H9 (cell line): ENCODE results near the gene ZSCAN5C. TPM values are rescaled to one million over a fixed set of nuclear protein-coding genes. Genes with fewer than 3 reads are reported as not detected.

Experiments
- DNase-seq: peaks from one replicate; pipeline ENCODE4 v3.0.0-alpha.2; 2017
- H2AFZ ChIP-seq: one replicate; pipeline ENCODE4 v1.6.1; 2013; ENCODE audit warnings: mild to moderate bottlenecking, low read length, control low read depth, moderate library complexity
- H2AK5ac ChIP-seq: 2 replicates; pipeline ENCODE4 v1.6.1; 2013; ENCODE audit warnings: low read length, control low read depth, mixed read lengths; ENCODE audit not compliant: insufficient read length
- H2BK120ac ChIP-seq: one replicate; pipeline ENCODE4 v1.6.1; 2013; ENCODE audit warnings: low read depth, mild to moderate bottlenecking, low read length, control low read depth, inconsistent platforms; ENCODE audit not compliant: poor library complexity, severe bottlenecking
- H2BK12ac ChIP-seq: 2 replicates; pipeline ENCODE4 v1.6.1; 2013; ENCODE audit warnings: low read length, control low read depth, mixed read lengths, low read depth; ENCODE audit not compliant: insufficient read length
- H2BK15ac ChIP-seq: 2 replicates; pipeline ENCODE4 v1.6.1; 2013; ENCODE audit warnings: low read depth, low read length, control low read depth
- H2BK20ac ChIP-seq: one replicate; pipeline ENCODE4 v1.6.1; 2013; ENCODE audit warnings: low read depth, mild to moderate bottlenecking, low read length, control low read depth, inconsistent platforms; ENCODE audit not compliant: poor library complexity, severe bottlenecking
- H2BK5ac ChIP-seq: 2 replicates; pipeline ENCODE4 v1.6.1; 2013; ENCODE audit warnings: low read length, control low read depth, mixed read lengths; ENCODE audit not compliant: insufficient read length
- H3K14ac ChIP-seq: 2 replicates; pipeline ENCODE4 v1.6.1; 2013; ENCODE audit warnings: low read length, control low read depth; ENCODE audit not compliant: insufficient read depth
- H3K18ac ChIP-seq: 2 replicates; pipeline ENCODE4 v1.6.1; 2013; ENCODE audit warnings: low read depth, mild to moderate bottlenecking, mixed read lengths, low read length, control low read depth; ENCODE audit not compliant: insufficient read length
- H3K23ac ChIP-seq: 2 replicates; pipeline ENCODE4 v1.6.1; 2013; ENCODE audit warnings: low read length, control low read depth, mixed read lengths, low read depth; ENCODE audit not compliant: insufficient read length
- H3K23me2 ChIP-seq: 2 replicates; pipeline ENCODE4 v1.6.1; 2013; ENCODE audit warnings: low read depth, mild to moderate bottlenecking, mixed read lengths, low read length, control low read depth; ENCODE audit not compliant: insufficient read length, poor library complexity, severe bottlenecking
- H3K27ac ChIP-seq: 2 replicates; pipeline ENCODE4 v1.5.1; 2013; ENCODE audit warnings: low read length, control low read depth, mixed read lengths, low read depth; ENCODE audit not compliant: insufficient read length
- H3K27me3 ChIP-seq: 2 replicates; pipeline ENCODE4 v1.6.1; 2013; ENCODE audit warnings: low read length, control low read depth, inconsistent platforms; ENCODE audit not compliant: insufficient read depth
- H3K4ac ChIP-seq: 2 replicates; pipeline ENCODE4 v1.6.1; 2013; ENCODE audit warnings: low read depth, mild to moderate bottlenecking, control low read depth, inconsistent platforms, low read length, moderate library complexity
- H3K4me1 ChIP-seq: 2 replicates; pipeline ENCODE4 v1.6.1; 2013; ENCODE audit warnings: low read length, control low read depth, inconsistent platforms; ENCODE audit not compliant: insufficient read depth
- H3K4me2 ChIP-seq: 2 replicates; pipeline ENCODE4 v1.6.1; 2013; ENCODE audit warnings: low read length, control low read depth, mixed read lengths; ENCODE audit not compliant: insufficient read length, insufficient read depth
- H3K56ac ChIP-seq: 2 replicates; pipeline ENCODE4 v1.6.1; 2013; ENCODE audit warnings: low read depth, mild to moderate bottlenecking, mixed read lengths, low read length, control low read depth; ENCODE audit not compliant: insufficient read length
- H3K79me1 ChIP-seq: 2 replicates; pipeline ENCODE4 v1.6.1; 2013; ENCODE audit warnings: low read depth, mild to moderate bottlenecking, moderate library complexity, low read length, control low read depth, inconsistent platforms; ENCODE audit not compliant: insufficient read depth, poor library complexity, severe bottlenecking
- H3K79me2 ChIP-seq: 2 replicates; pipeline ENCODE4 v1.6.1; 2013; ENCODE audit warnings: low read length, control low read depth, inconsistent platforms; ENCODE audit not compliant: insufficient read depth
- H3K9ac ChIP-seq: 2 replicates; pipeline ENCODE4 v1.6.1; 2013; ENCODE audit warnings: low read length, control low read depth, mixed read lengths; ENCODE audit not compliant: insufficient read length; ENCODE audit errors: extremely low read depth
- H3K9me3 ChIP-seq: one replicate; pipeline ENCODE4 v1.6.1; 2013; ENCODE audit warnings: low read depth, low read length, inconsistent platforms; ENCODE audit not compliant: control insufficient read depth
- H3T11ph ChIP-seq: one replicate; pipeline ENCODE4 v1.6.1; 2013; ENCODE audit warnings: mild to moderate bottlenecking, low read length, control low read depth, inconsistent platforms
- H4K20me1 ChIP-seq: one replicate; pipeline ENCODE4 v1.6.1; 2013; ENCODE audit not compliant: control insufficient read depth, insufficient read length, insufficient read depth
- H4K5ac ChIP-seq: 2 replicates; pipeline ENCODE4 v1.6.1; 2013; ENCODE audit warnings: low read depth, mild to moderate bottlenecking, mixed read lengths, low read length, control low read depth; ENCODE audit not compliant: insufficient read length
- H4K8ac ChIP-seq: replicated peaks from 2 replicates; pipeline ENCODE4 v1.6.1; 2013; ENCODE audit warnings: low read length, control low read depth, mixed read lengths, low read depth; ENCODE audit not compliant: insufficient read length
- H4K91ac ChIP-seq: 2 replicates; pipeline ENCODE4 v1.6.1; 2013; ENCODE audit warnings: low read depth, mild to moderate bottlenecking, moderate library complexity, mixed read lengths, low read length, control low read depth; ENCODE audit not compliant: insufficient read length
- H3K27ac Mint-ChIP-seq, 3 experiments: 2 replicates in 2 of 3; 3 replicates in 1 of 3; pipeline ENCODE4 v1.8.0; 2020 to 2021; ENCODE audit warnings: mixed read lengths in 3 of 3, mild to moderate bottlenecking in 1 of 3, moderate library complexity in 1 of 3
- H3K27me3 Mint-ChIP-seq: 2 replicates; pipeline ENCODE4 v1.8.0; 2021; ENCODE audit warnings: low read depth, mild to moderate bottlenecking, moderate library complexity, mixed read lengths
- H3K36me3 Mint-ChIP-seq, 3 experiments: 2 replicates in 2 of 3; 3 replicates in 1 of 3; pipeline ENCODE4 v1.8.0; 2020 to 2021; ENCODE audit warnings: low read depth in 3 of 3, mixed read lengths in 3 of 3; ENCODE audit not compliant: insufficient read depth in 1 of 3
- H3K4me1 Mint-ChIP-seq, 2 experiments: 2 replicates each; pipeline ENCODE4 v1.8.0; 2020; ENCODE audit warnings: mixed read lengths in 2 of 2
- H3K4me3 Mint-ChIP-seq, 2 experiments: 2 replicates in 1 of 2; 3 replicates in 1 of 2; pipeline ENCODE4 v1.8.0; 2020 to 2021; ENCODE audit warnings: mild to moderate bottlenecking in 2 of 2, mixed read lengths in 2 of 2, moderate library complexity in 1 of 2
- H3K9me3 Mint-ChIP-seq, 2 experiments: 2 replicates in 1 of 2; 3 replicates in 1 of 2; pipeline ENCODE4 v1.8.0; 2020; ENCODE audit warnings: mild to moderate bottlenecking in 2 of 2, mixed read lengths in 2 of 2, moderate library complexity in 1 of 2
- CTCF ChIP-seq: fragments of 200-600 bp; sonication (generic); conservative IDR thresholded peaks from 3 replicates; pipeline ENCODE4 v1.8.0; 2021; ENCODE audit warnings: antibody characterized with exemption, mild to moderate bottlenecking
- WGBS: extraction: QIAGEN DNeasy Blood & Tissue Kit; methylation state at CpG from one replicate; pipeline ENCODE4 v1.1.7; 2013; ENCODE audit warnings: missing lambda C conversion rate, low lambda C conversion rate, mixed read lengths; ENCODE audit not compliant: insufficient read length; ENCODE audit errors: extremely low coverage; 5-methylcytosine and 5-hydroxymethylcytosine counted together
- total RNA-seq: library from RNA; stranded (reverse); gene quantifications from 2 replicates; pipeline ENCODE4 v1.2.1, GENCODE V29; 2021

ZSCAN5C gene
- total RNA-seq, 1 experiment from 2014 or later: not detected

- H4K8ac ChIP-seq: no peak overlapping the region
- WGBS: no CpG with 5 or more reads among the region's 18 CpGs
- H3K27me3 ChIP-seq: no peaks in the 10 kb centered on the region
- no peak overlapping the region for H3K27ac Mint-ChIP-seq
- no peak for TF ChIP-seq CTCF
- DNase-seq: no peak
- no peak overlapping the region for H2BK120ac ChIP-seq
- no peak overlapping the region for H3K4ac ChIP-seq
- no peak overlapping the region for H2BK20ac ChIP-seq
- no peak overlapping the region for H3K23ac ChIP-seq
- no peak overlapping the region for H2AK5ac ChIP-seq
- no peak overlapping the region for H3K9ac ChIP-seq
- no peaks in the 10 kb centered on the region for H4K20me1 ChIP-seq
- H3K18ac ChIP-seq: no peak overlapping the region
- no peak overlapping the region for H3K56ac ChIP-seq
- no peaks in the 10 kb centered on the region for H3K4me1 ChIP-seq
- no peak overlapping the region for H3K27ac ChIP-seq
- H3T11ph ChIP-seq: no peak overlapping the region
- no peak overlapping the region for H2BK5ac ChIP-seq
- no peaks in the 10 kb centered on the region for H3K9me3 ChIP-seq
- H3K9me3 Mint-ChIP-seq: peaks cover 0 to 12% of the 10 kb centered on the region in 2 experiments; a peak in 2 of 5 replicates
- 0 out of 2 replicates have a peak overlapping the region, but pooled peaks have one; percentile 96 for H2BK15ac ChIP-seq
- H2AFZ ChIP-seq: no peak overlapping the region
- H3K4me1 Mint-ChIP-seq: peaks cover 4 to 13% of the 10 kb centered on the region in 2 experiments; a peak in 3 of 4 replicates
- H3K79me2 ChIP-seq: no peaks in the 10 kb centered on the region
- no peak overlapping the region for H3K14ac ChIP-seq
- H3K27me3 Mint-ChIP-seq: peaks cover 6% of the 10 kb centered on the region
- H3K79me1 ChIP-seq: no peaks in the 10 kb centered on the region
- H3K23me2 ChIP-seq: peaks cover 3% of the 10 kb centered on the region
- H3K36me3 Mint-ChIP-seq: no peaks in the 10 kb centered on the region
- H2BK12ac ChIP-seq: no peak overlapping the region
- no peak overlapping the region for H4K91ac ChIP-seq
- H3K4me3 Mint-ChIP-seq: peak overlapping the region in 1 of 2 experiments; percentile 54; a peak in 1 of 5 replicates
- no peak overlapping the region for H3K4me2 ChIP-seq
- no peak overlapping the region for H4K5ac ChIP-seq
Measured at GRCh38 chr19:56176881-56177280, 25.2 kb upstream of the ZSCAN5C start.
